HG03469 (cell line): ENCODE measurements around the gene TAC4.
"Not testable (repeated sequence)": the region's sequence is repeated elsewhere in the genome, so short reads cannot be mapped to it uniquely, and the experiment has no call there.

Experiments used
- ATAC-seq: cut with Tn5 transposase; IDR thresholded peaks from one replicate; pipeline ENCODE4 v1.9.1; 2021; ENCODE audit warnings: mild to moderate bottlenecking, moderate library complexity, moderate number of reproducible peaks; ENCODE audit not compliant: unreplicated experiment

TAC4 gene

GRCh38 chr17:49845321-49845720 lies 2.5 kb downstream of the TAC4 start:
- no peak for ATAC-seq

- no peak for ATAC-seq
These were observed 4.0 kb downstream of the TAC4 start for GRCh38 chr17:49843774-49844350.

GRCh38 chr17:49842846-49843245 lies 5.0 kb downstream of the TAC4 start:
- no peak for ATAC-seq

- no peak for ATAC-seq
These were observed 5.5 kb downstream of the TAC4 start for GRCh38 chr17:49842371-49842770.

GRCh38 chr17:49841548-49841947 lies 6.3 kb downstream of the TAC4 start:
- no peak for ATAC-seq

- ATAC-seq = no peak
These were observed 8.4 kb downstream of the TAC4 start for GRCh38 chr17:49839455-49839854.

GRCh38 chr17:49836111-49837030 lies 11.5 kb downstream of the TAC4 start:
- no peak for ATAC-seq

GRCh38 chr17:49835472-49835871 lies 12.4 kb downstream of the TAC4 start:
- no peak for ATAC-seq

- no peak for ATAC-seq
These were observed 13.6 kb downstream of the TAC4 start for GRCh38 chr17:49834118-49834743.

- ATAC-seq = no peak
These were observed 14.8 kb downstream of the TAC4 start for GRCh38 chr17:49832840-49833599.

- no peak for ATAC-seq
These were observed 17.3 kb downstream of the TAC4 start for GRCh38 chr17:49830605-49831004.

- ATAC-seq = no peak
These were observed 18.8 kb downstream of the TAC4 start for GRCh38 chr17:49829026-49829425.

- not testable (repeated sequence) for ATAC-seq
These were observed 19.5 kb downstream of the TAC4 start for GRCh38 chr17:49828325-49828724.

- no peak for ATAC-seq
These were observed 22.2 kb downstream of the TAC4 start for GRCh38 chr17:49825645-49826044.

- ATAC-seq = no peak
These were observed 24.3 kb downstream of the TAC4 start for GRCh38 chr17:49823614-49824013.

- ATAC-seq = no peak
These were observed 25.0 kb downstream of the TAC4 start for GRCh38 chr17:49822829-49823228.

- no peak for ATAC-seq
These were observed 26.0 kb downstream of the TAC4 start for GRCh38 chr17:49821916-49822315.

GRCh38 chr17:49821466-49821865 lies 26.4 kb downstream of the TAC4 start:
- ATAC-seq = no peak

- ATAC-seq = no peak
These were observed 27.1 kb downstream of the TAC4 start for GRCh38 chr17:49820773-49821172.

- ATAC-seq = no peak
These were observed 28.2 kb downstream of the TAC4 start for GRCh38 chr17:49819651-49820050.

GRCh38 chr17:49819138-49819537 lies 28.7 kb downstream of the TAC4 start:
- ATAC-seq = no peak
